Bronchial epithelial cell (primary cell): ENCODE results near the gene SMTN. TPM values are rescaled to one million over a fixed set of nuclear protein-coding genes. Genes with fewer than 3 reads are reported as not detected.
A peak's percentile ranks its signal among the peaks of the same experiment; 100 is the strongest.

Experiments used
- DNase-seq: peaks from one replicate; pipeline ENCODE4 v3.0.0-alpha.2; 2010; ENCODE audit warnings: low read depth
- FAIRE-seq: peaks from 2 replicates; lab custom pipeline; 2011; peaks lifted over from hg19 to GRCh38; lab: Jason Lieb, UNC
- H3K27me3 ChIP-seq: 2 replicates; pipeline ENCODE4 v1.5.1; 2011; ENCODE audit warnings: low read length; ENCODE audit not compliant: control insufficient read depth, insufficient read depth
- H3K36me3 ChIP-seq: 2 replicates; pipeline ENCODE4 v1.5.1; 2011; ENCODE audit warnings: low read length; ENCODE audit not compliant: control insufficient read depth, insufficient read depth
- H3K4me3 ChIP-seq: 2 replicates; pipeline ENCODE4 v1.5.1; 2011; ENCODE audit warnings: mild to moderate bottlenecking, low read depth, low read length, control low read depth
- total RNA-seq: library from RNA; depleted of rRNA; stranded (reverse); fragments of >200 nt; gene quantifications from 2 replicates; pipeline ENCODE4 v1.2.1, GENCODE V29; 2014
- TF ChIP-seq, protein P1 (sequence below): IDR thresholded peaks from 2 replicates; pipeline ENCODE4 v1.5.1; 2011; ENCODE audit warnings: mild to moderate bottlenecking, moderate library complexity, low read length, control low read depth, inconsistent platforms; ENCODE audit not compliant: insufficient read depth, severe bottlenecking

SMTN gene
- total RNA-seq, 1 donor from 2014 or later: 38.7 TPM

DNA sequence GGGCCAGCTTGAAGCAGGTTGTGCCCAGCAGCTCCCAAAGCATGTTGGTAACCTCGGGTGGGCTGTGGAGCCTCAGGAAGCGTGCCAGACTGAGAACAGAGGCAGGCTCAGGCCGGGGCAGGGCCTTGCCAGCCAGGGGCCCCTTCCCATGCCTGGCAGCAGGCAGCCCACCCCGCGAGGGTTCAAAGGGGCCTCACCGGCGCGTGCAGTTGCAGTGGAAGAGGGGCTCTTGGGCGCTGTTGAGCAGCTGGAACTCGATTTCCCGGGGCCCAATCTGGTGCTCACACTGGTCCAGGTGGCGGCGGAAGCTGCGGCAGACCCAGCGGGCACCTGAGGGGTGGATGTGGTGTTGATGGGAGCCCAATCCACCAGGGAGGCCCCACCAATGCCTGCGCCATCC is 55.6 kb downstream of the SMTN start:
- DNase-seq (no peak), FAIRE-seq (no peak)
- H3K36me3 ChIP-seq: no peaks in the 10 kb centered on the region
- TF ChIP-seq, protein P1, sequence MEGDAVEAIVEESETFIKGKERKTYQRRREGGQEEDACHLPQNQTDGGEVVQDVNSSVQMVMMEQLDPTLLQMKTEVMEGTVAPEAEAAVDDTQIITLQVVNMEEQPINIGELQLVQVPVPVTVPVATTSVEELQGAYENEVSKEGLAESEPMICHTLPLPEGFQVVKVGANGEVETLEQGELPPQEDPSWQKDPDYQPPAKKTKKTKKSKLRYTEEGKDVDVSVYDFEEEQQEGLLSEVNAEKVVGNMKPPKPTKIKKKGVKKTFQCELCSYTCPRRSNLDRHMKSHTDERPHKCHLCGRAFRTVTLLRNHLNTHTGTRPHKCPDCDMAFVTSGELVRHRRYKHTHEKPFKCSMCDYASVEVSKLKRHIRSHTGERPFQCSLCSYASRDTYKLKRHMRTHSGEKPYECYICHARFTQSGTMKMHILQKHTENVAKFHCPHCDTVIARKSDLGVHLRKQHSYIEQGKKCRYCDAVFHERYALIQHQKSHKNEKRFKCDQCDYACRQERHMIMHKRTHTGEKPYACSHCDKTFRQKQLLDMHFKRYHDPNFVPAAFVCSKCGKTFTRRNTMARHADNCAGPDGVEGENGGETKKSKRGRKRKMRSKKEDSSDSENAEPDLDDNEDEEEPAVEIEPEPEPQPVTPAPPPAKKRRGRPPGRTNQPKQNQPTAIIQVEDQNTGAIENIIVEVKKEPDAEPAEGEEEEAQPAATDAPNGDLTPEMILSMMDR: no peak
- H3K4me3 ChIP-seq: no peak overlapping the region
- peaks cover 4% of the 10 kb centered on the region for H3K27me3 ChIP-seq

DNA sequence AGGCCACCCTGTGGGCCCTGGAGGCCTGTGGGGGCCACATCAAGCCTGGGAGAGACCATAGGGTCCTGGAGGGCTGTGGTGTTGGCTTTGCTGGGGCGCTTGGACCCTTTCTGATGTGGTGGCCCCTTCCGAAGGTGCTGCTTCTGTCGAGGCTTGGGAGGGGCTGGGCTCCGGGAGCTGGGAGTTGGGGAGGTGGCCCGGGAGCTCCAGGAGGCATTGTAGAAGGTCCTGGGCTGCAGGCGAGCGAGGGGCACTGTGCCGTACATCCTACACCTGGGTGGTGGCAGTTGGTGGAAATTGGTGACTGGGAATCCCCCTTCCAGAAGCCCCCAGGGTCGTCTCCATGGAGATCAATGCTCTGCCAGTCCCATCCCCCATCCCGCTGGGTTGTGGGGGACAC is 56.6 kb downstream of the SMTN start:
- H3K27me3 ChIP-seq: peaks cover 4% of the 10 kb centered on the region
- no peak for FAIRE-seq
- no peaks in the 10 kb centered on the region for H3K36me3 ChIP-seq
- DNase-seq: no peak
- H3K4me3 ChIP-seq: no peak overlapping the region
- TF ChIP-seq, protein P1: no peak

DNA sequence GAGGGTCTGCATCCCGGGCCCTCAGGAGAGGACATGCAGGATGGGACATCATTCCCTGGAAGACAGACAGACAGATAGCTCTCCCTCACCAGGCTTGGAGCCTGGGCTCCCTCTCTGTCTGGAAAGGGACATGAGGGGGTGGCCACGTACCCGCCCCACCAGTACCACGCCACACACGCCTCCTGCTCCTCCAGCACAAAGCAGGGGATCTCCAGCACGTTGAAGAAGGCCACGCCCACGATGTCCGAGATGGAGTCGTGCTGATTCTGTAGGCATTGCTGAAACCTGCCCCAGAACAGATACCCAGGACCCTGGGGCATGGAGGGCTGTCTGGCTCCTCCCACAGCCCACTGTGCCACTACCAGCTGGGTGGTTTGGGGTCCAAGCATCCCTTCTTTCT is 57.0 kb downstream of the SMTN start:
- DNase-seq: no peak
- Histone ChIP-seq H3K27me3 (peaks cover 4% of the 10 kb centered on the region), H3K4me3 (no peak overlapping the region), H3K36me3 (no peaks in the 10 kb centered on the region)
- no peak for FAIRE-seq
- TF ChIP-seq, protein P1: no peak

DNA sequence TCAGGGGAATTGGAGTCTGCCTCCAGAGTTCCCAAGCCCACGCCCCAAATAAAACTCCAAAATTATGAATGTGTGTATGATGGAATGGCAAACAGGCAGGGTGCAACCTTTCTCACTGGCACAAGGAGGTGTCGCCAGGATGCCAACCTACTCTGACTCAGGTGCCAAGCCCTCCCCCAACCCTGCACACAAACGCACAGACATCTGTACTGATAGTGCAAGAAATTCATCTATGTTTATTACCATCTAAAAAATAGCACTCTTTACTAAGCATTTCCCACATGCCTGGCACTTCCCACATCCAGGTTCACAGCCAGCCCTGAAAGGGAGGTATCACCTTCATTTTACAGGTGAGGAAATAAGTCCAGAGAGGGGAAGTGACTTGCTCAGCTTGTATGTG is 57.9 kb downstream of the SMTN start:
- Histone ChIP-seq H3K36me3 (no peaks in the 10 kb centered on the region), H3K4me3 (no peak overlapping the region), H3K27me3 (peaks cover 4% of the 10 kb centered on the region)
- no peak for DNase-seq
- FAIRE-seq: no peak
- TF ChIP-seq, protein P1: no peak

DNA sequence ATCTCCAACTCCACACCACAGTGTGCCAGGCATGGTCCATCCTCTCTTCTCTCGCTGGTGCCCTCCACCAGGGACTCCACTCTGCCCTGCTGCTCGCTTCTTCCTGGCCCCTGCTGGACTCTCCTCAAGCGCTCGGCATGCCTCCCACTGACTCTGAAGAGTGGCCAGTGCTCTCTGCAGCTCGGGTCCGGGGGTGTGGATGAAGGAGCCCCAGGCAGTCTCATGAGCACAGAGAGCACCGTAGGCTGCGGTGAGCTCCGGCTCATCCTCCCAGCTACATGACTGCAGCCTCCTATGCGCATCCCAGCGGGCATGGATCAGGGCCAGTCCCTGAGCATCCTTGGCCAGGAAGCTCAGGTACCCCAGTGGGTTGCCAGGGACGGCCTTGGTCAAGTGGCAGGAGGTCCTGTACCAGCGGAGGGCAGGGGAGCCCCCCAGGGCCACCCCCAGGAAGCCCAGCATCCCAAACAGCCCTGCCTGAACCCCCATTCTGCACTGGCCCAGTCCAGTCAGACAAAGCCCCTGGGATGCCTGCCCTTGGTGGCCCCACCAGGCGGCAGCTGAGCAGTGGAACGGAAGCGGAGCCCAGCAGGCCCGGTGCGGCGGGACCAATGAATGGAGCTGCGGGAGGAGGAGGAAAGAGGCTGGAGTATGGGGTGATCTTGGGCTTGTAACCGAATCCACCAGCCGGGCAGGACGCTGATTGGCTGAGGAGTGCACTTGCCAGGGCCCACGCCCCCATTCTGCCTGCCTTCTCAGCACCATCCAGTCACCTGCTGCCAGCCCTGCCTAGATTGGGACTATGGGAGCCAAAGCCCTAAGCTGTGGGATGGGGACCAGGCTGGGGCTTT is 59.0 kb downstream of the SMTN start, which contains the start of gene PLA2G3:
TSS of gene PLA2G3 (minus strand) at position 643 of the 851 bp plus-strand sequence. CDS start at position 489, 154 bp downstream.
- no peak within 1 kb of the TSS for H3K4me3 ChIP-seq
- TF ChIP-seq, protein P1: no peak
- no peaks in the 10 kb centered on the region for H3K36me3 ChIP-seq
- FAIRE-seq (no peak), DNase-seq (peak; percentile 54)
- H3K27me3 ChIP-seq: peaks cover 4% of the 10 kb centered on the region
